ENCODE data around the gene CHST15. TPM values are rescaled to one million over a fixed set of nuclear protein-coding genes. Genes with fewer than 3 reads are reported as not detected.

The CHST15 gene
- total and polyA plus RNA-seq, 2 of the 13 experiments (the other 11 are each of a cell fraction or from before 2014, with no cell fraction given) = 1.4 to 94.7 TPM

DNA sequence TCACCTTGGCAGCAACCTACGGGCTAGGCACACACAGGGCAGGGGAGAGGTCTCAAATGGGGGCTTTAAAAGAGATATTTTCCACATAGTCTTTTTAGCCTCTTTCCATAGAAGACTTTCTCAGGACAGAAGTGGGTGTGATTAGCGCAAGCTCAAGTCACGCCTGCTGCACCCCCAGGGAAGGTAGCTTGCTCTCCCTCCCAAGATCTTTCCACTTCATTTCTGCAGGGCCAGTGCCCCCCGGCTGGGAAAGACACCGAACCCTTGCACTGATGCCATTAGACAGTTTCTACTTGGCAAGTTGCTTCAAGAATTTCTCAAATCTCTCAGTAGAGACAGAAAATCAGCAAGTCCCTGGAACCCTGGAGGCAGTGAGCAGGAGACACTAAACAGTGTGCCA is 19.4 kb downstream of the CHST15 start (continued):
- TF ChIP-seq, protein P1, sequence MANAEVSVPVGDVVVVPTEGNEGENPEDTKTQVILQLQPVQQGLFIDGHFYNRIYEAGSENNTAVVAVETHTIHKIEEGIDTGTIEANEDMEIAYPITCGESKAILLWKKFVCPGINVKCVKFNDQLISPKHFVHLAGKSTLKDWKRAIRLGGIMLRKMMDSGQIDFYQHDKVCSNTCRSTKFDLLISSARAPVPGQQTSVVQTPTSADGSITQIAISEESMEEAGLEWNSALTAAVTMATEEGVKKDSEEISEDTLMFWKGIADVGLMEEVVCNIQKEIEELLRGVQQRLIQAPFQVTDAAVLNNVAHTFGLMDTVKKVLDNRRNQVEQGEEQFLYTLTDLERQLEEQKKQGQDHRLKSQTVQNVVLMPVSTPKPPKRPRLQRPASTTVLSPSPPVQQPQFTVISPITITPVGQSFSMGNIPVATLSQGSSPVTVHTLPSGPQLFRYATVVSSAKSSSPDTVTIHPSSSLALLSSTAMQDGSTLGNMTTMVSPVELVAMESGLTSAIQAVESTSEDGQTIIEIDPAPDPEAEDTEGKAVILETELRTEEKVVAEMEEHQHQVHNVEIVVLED (CRISPR knock-in tag; IDR thresholded peaks at IDR 0.05; ENCODE audit: borderline replicate concordance) = no peak
- no peak for TF ChIP-seq ZNF337 (CRISPR knock-in tag; IDR thresholded peaks at IDR 0.05; ENCODE audit: borderline replicate concordance, low read depth)
- no peak for TF ChIP-seq MIXL1 (CRISPR knock-in tag; IDR thresholded peaks at IDR 0.05)

DNA sequence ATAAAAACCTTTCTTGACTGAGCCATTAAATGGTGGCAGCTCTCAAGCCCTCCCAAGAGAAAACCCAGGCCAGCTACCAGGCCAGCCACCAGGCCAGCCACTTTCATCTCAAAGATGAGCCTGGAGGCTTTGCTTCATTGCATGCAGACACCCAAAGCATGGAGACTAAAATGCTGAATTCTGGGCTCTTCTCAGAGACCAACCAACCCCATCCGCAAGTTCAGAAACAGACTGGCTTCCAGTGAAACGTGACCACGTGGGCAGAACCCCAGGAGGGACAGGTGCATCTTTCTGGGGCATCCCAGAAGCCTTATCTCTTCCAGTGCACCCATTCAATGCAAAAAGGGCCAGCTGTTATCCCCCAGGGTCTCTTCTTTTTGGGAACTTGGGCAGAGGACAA is 20.9 kb downstream of the CHST15 start:
- ChIA-PET POLR2A (interaction anchor here (0.7 to 1.5 kb wide), 3 partner anchors 10 to 24 kb away, joined by 3 read pairs; no protein-coding TSS in a partner anchor), CTCF (ENCODE audit: low intra/inter-chr PET ratio, low total read pairs) (no interaction called here)
- FAIRE-seq = no peak
- no peak for DNase-seq (ENCODE audit: low spot score)
- TF ChIP-seq ZNF564 (CRISPR knock-in tag; IDR thresholded peaks at IDR 0.05) (no peak), ZNF703 (CRISPR knock-in tag; IDR thresholded peaks at IDR 0.05; ENCODE audit: borderline replicate concordance) (no peak), MAFF (IDR thresholded peaks at IDR 0.05; ENCODE audit: low read depth, low read length) (no peak), ZNF543 (CRISPR knock-in tag; IDR thresholded peaks at IDR 0.05) (no peak), ZFP36L2 (CRISPR knock-in tag; IDR thresholded peaks at IDR 0.05) (no peak), CCAR2 (optimal IDR thresholded peaks at IDR 0.05; ENCODE audit: low read depth, low read length) (no peak)
- TF ChIP-seq, protein P2, sequence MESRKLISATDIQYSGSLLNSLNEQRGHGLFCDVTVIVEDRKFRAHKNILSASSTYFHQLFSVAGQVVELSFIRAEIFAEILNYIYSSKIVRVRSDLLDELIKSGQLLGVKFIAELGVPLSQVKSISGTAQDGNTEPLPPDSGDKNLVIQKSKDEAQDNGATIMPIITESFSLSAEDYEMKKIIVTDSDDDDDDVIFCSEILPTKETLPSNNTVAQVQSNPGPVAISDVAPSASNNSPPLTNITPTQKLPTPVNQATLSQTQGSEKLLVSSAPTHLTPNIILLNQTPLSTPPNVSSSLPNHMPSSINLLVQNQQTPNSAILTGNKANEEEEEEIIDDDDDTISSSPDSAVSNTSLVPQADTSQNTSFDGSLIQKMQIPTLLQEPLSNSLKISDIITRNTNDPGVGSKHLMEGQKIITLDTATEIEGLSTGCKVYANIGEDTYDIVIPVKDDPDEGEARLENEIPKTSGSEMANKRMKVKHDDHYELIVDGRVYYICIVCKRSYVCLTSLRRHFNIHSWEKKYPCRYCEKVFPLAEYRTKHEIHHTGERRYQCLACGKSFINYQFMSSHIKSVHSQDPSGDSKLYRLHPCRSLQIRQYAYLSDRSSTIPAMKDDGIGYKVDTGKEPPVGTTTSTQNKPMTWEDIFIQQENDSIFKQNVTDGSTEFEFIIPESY (CRISPR knock-in tag; IDR thresholded peaks at IDR 0.05) = no peak
- TF ChIP-seq, protein P3, sequence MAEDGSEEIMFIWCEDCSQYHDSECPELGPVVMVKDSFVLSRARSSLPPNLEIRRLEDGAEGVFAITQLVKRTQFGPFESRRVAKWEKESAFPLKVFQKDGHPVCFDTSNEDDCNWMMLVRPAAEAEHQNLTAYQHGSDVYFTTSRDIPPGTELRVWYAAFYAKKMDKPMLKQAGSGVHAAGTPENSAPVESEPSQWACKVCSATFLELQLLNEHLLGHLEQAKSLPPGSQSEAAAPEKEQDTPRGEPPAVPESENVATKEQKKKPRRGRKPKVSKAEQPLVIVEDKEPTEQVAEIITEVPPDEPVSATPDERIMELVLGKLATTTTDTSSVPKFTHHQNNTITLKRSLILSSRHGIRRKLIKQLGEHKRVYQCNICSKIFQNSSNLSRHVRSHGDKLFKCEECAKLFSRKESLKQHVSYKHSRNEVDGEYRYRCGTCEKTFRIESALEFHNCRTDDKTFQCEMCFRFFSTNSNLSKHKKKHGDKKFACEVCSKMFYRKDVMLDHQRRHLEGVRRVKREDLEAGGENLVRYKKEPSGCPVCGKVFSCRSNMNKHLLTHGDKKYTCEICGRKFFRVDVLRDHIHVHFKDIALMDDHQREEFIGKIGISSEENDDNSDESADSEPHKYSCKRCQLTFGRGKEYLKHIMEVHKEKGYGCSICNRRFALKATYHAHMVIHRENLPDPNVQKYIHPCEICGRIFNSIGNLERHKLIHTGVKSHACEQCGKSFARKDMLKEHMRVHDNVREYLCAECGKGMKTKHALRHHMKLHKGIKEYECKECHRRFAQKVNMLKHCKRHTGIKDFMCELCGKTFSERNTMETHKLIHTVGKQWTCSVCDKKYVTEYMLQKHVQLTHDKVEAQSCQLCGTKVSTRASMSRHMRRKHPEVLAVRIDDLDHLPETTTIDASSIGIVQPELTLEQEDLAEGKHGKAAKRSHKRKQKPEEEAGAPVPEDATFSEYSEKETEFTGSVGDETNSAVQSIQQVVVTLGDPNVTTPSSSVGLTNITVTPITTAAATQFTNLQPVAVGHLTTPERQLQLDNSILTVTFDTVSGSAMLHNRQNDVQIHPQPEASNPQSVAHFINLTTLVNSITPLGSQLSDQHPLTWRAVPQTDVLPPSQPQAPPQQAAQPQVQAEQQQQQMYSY (CRISPR knock-in tag; IDR thresholded peaks at IDR 0.05) = no peak
- Histone ChIP-seq H3K4me2 (ENCODE audit: low read depth, low read length) (no peak overlapping the region), H2AFZ (ENCODE audit: low read length) (no peak overlapping the region), H3K27ac (ENCODE audit: extremely low read length, insufficient read depth, low read length) (no peak overlapping the region), H3K36me3 (replicated peaks in 1 of 2; ENCODE audit: control insufficient read depth in 1 of 2, insufficient read depth in 2 of 2, low read length in 2 of 2) (peaks cover 9 to 43% of the 10 kb centered on the region in 2 experiments), H4K20me1 (ENCODE audit: insufficient read depth, low read length) (peaks cover 98% of the 10 kb centered on the region), H3K4me3 (replicated peaks in 1 of 3; ENCODE audit: insufficient read depth in 1 of 3, low read depth in 2 of 3, low read length in 3 of 3) (no peak overlapping the region), H3K4me1 (ENCODE audit: insufficient read depth, low read length) (peaks cover 94% of the 10 kb centered on the region), H3K9me3 (ENCODE audit: low read length) (no peaks in the 10 kb centered on the region), H3K27me3 (ENCODE audit: control insufficient read depth in 1 of 2, insufficient read depth in 2 of 2, low read length in 2 of 2) (no peaks in the 10 kb centered on the region), H3K79me2 (ENCODE audit: insufficient read depth, low read length) (peaks cover 94% of the 10 kb centered on the region), H3K9ac (ENCODE audit: insufficient read depth, low read depth, low read length) (no peak overlapping the region)
- WGBS (ENCODE audit: low lambda C conversion rate) = 77% methylated on average over 3 of the region's 3 CpGs
- no peak for ATAC-seq
- BruUV-seq (replicated peaks) = no TSS peak
- in situ Hi-C loops (cut with HindIII; ENCODE audit: extremely low pct_ligation_motif_present, low pct_unique_long_range_greater_than_20kb) (no loop called here), intact Hi-C loops (cut with micrococcal nuclease; ENCODE audit: unreplicated experiment) (no loop called here)

Data from HepG2 (cell line).